GM23338 (cell line): ENCODE results near the gene GPN3. TPM values are rescaled to one million over a fixed set of nuclear protein-coding genes. Genes with fewer than 3 reads are reported as not detected.

Source experiments
- ATAC-seq: fragments of 200-7000 bp; cut with Tn5 transposase; 3 replicates; pipeline ENCODE4 v1.9.1; 2020
- DNase-seq: peaks from one replicate; pipeline ENCODE4 v3.0.0-alpha.2; 2015; ENCODE audit warnings: low spot score
- H2AFZ ChIP-seq: fragments of 200-600 bp; sonication (generic); 2 replicates; pipeline ENCODE4 v1.8.0; 2016; ENCODE audit warnings: antibody characterized with exemption, mild to moderate bottlenecking, moderate library complexity
- H3F3A ChIP-seq: fragments of 200-600 bp; sonication (generic); replicated peaks from 2 replicates; pipeline ENCODE4 v1.8.0; 2017; ENCODE audit warnings: antibody characterized with exemption, mixed run types, low read depth
- H3K27ac ChIP-seq: fragments of 200-600 bp; sonication (generic); 2 replicates; pipeline ENCODE4 v1.6.1; 2016; ENCODE audit warnings: low read depth
- H3K27me3 ChIP-seq: fragments of 200-600 bp; sonication (generic); 2 replicates; pipeline ENCODE4 v1.8.0; 2016; ENCODE audit warnings: mild to moderate bottlenecking, mixed run types, moderate library complexity; ENCODE audit not compliant: insufficient read depth
- H3K36me3 ChIP-seq: fragments of 200-600 bp; sonication (generic); 2 replicates; pipeline ENCODE4 v1.8.0; 2016; ENCODE audit warnings: mild to moderate bottlenecking; ENCODE audit not compliant: insufficient read depth
- H3K4me1 ChIP-seq: fragments of 200-600 bp; sonication (generic); 2 replicates; pipeline ENCODE4 v1.8.0; 2016; ENCODE audit warnings: mild to moderate bottlenecking, moderate library complexity; ENCODE audit not compliant: insufficient read depth
- H3K4me2 ChIP-seq: fragments of 200-600 bp; sonication (generic); 2 replicates; pipeline ENCODE4 v1.7.1; 2017; ENCODE audit warnings: mixed run types
- H3K4me3 ChIP-seq: fragments of 200-600 bp; sonication (generic); 2 replicates; pipeline ENCODE4 v1.6.1; 2016; ENCODE audit warnings: mixed run types
- H3K79me2 ChIP-seq: fragments of 200-600 bp; sonication (generic); replicated peaks from 2 replicates; pipeline ENCODE4 v1.8.0; 2017; ENCODE audit warnings: mild to moderate bottlenecking; ENCODE audit not compliant: insufficient read depth
- H3K9me2 ChIP-seq: fragments of 200-600 bp; sonication (generic); 2 replicates; pipeline ENCODE4 v1.8.0; 2017; ENCODE audit not compliant: insufficient read depth
- H4K20me1 ChIP-seq: fragments of 200-600 bp; sonication (generic); replicated peaks from 2 replicates; pipeline ENCODE4 v1.8.0; 2017; ENCODE audit warnings: mild to moderate bottlenecking; ENCODE audit not compliant: insufficient read depth
- H3K27ac Mint-ChIP-seq: 2 replicates; pipeline ENCODE4 v1.8.0; 2020; ENCODE audit warnings: inconsistent platforms, mild to moderate bottlenecking, moderate library complexity, mixed read lengths
- H3K27me3 Mint-ChIP-seq: 3 replicates; pipeline ENCODE4 v1.8.0; 2022; ENCODE audit warnings: low read depth, mild to moderate bottlenecking, moderate library complexity, mixed read lengths, inconsistent platforms; ENCODE audit not compliant: insufficient read depth, poor library complexity
- H3K36me3 Mint-ChIP-seq: 3 replicates; pipeline ENCODE4 v1.8.0; 2021; ENCODE audit warnings: low read depth, mild to moderate bottlenecking, inconsistent platforms, moderate library complexity, mixed read lengths
- H3K4me1 Mint-ChIP-seq: 3 replicates; pipeline ENCODE4 v1.8.0; 2020; ENCODE audit warnings: mild to moderate bottlenecking, inconsistent platforms, mixed read lengths
- H3K4me3 Mint-ChIP-seq: 3 replicates; pipeline ENCODE4 v1.8.0; 2021; ENCODE audit warnings: moderate library complexity, mild to moderate bottlenecking, inconsistent platforms, mixed read lengths
- H3K9me3 Mint-ChIP-seq: 3 replicates; pipeline ENCODE4 v1.8.0; 2020; ENCODE audit warnings: moderate library complexity, mild to moderate bottlenecking, inconsistent platforms, mixed read lengths
- CREB1 ChIP-seq: fragments of 250-450 bp; sonication (Bioruptor Pico); IDR thresholded peaks from 2 replicates; pipeline ENCODE4 v1.5.0; 2020; ENCODE audit warnings: low read depth, mild to moderate bottlenecking, moderate library complexity
- ETS1 ChIP-seq: IDR thresholded peaks from 2 replicates; pipeline ENCODE4 v1.6.1; 2016; ENCODE audit warnings: antibody characterized with exemption
- EZH2 ChIP-seq: fragments of 200-600 bp; sonication (generic); IDR thresholded peaks from one replicate; pipeline ENCODE4 v1.8.0; 2017; ENCODE audit warnings: antibody characterized with exemption, mild to moderate bottlenecking, low read depth; ENCODE audit not compliant: unreplicated experiment
- EZH2phosphoT487 ChIP-seq: fragments of 200-600 bp; sonication (generic); IDR thresholded peaks from one replicate; pipeline ENCODE4 v1.8.1; 2018; ENCODE audit warnings: antibody characterized with exemption; ENCODE audit not compliant: unreplicated experiment
- JUNB ChIP-seq: IDR thresholded peaks from one replicate; pipeline ENCODE4 v1.6.1; 2016; ENCODE audit warnings: antibody characterized with exemption; ENCODE audit not compliant: unreplicated experiment
- NANOG ChIP-seq: IDR thresholded peaks from 2 replicates; pipeline ENCODE4 v1.6.1; 2016; ENCODE audit warnings: antibody characterized with exemption, borderline replicate concordance
- POLR2AphosphoS5 ChIP-seq: IDR thresholded peaks from 2 replicates; pipeline ENCODE4 v1.6.1; 2016; ENCODE audit warnings: antibody characterized with exemption, low read depth
- ZNF114 ChIP-seq: fragments of 250-450 bp; sonication (Bioruptor Pico); IDR thresholded peaks from 2 replicates; pipeline ENCODE4 v1.5.0; 2020; ENCODE audit warnings: mild to moderate bottlenecking, moderate library complexity
- ZNF462 ChIP-seq: fragments of 250-450 bp; sonication (Bioruptor Pico); IDR thresholded peaks from 2 replicates; pipeline ENCODE4 v1.5.0; 2020; ENCODE audit warnings: mild to moderate bottlenecking, moderate library complexity
- polyA plus RNA-seq: library from polyadenylated mRNA; unstranded; fragments of >200 nt; fragmentation: Nextera tagmentation; extraction: Ambion mirVana; gene quantifications from 2 replicates; pipeline ENCODE4 v1.2.1, GENCODE V29; 2016
- total RNA-seq: library from RNA; depleted of rRNA; stranded (reverse); fragments of >200 nt; shearing (Covaris generic); gene quantifications from 2 replicates; pipeline ENCODE4 v1.2.3, GENCODE V29; 2014

GPN3 gene
- total and polyA plus RNA-seq, 2 experiments from 2014 or later, result 45.0 to 108 TPM

- H3K9me3 Mint-ChIP-seq, result no peaks in the 10 kb centered on the region; the same call in 1 of the 3 replicates
- peak; percentile 82 for ATAC-seq
- peak overlapping the region; percentile 99 for H3K4me3 Mint-ChIP-seq
- Histone ChIP-seq H3K27ac (peak overlapping the region; percentile 92), H3F3A (peaks cover 6% of the 10 kb centered on the region; the same call in 1 of the 2 replicates), H3K9me2 (no peaks in the 10 kb centered on the region), H3K79me2 (peaks cover 43% of the 10 kb centered on the region), H3K4me2 (peak overlapping the region; percentile 68), H2AFZ (peak overlapping the region; percentile 93), H3K4me1 (0 out of 2 replicates have a peak, but pooled peaks cover 6% of the 10 kb centered on the region), H3K36me3 (peaks cover 13% of the 10 kb centered on the region), H3K4me3 (peak overlapping the region; percentile 70), H4K20me1 (peaks cover 20% of the 10 kb centered on the region), H3K27me3 (no peaks in the 10 kb centered on the region)
- H3K4me1 Mint-ChIP-seq, result peaks cover 8% of the 10 kb centered on the region
- H3K27ac Mint-ChIP-seq, result peak overlapping the region; percentile 100
- peaks cover 38% of the 10 kb centered on the region for H3K36me3 Mint-ChIP-seq
- peak; percentile 90 for DNase-seq
- TF ChIP-seq ETS1 (no peak), CREB1 (CRISPR knock-in tag) (no peak), POLR2AphosphoS5 (peak; percentile 44; the same call in 1 of the 2 replicates)
- peaks cover 6% of the 10 kb centered on the region for H3K27me3 Mint-ChIP-seq
Measured at GRCh38 chr12:110403976-110404682, 63.9 kb downstream of the GPN3 start.

GRCh38 chr12:110403146-110403975, 64.7 kb downstream of the GPN3 start, which contains the start of gene ANAPC7:
Gene ANAPC7, minus strand, starts transcription at chr12:110403708. Its CDS starts 81 bp downstream, at chr12:110403627.
- H3K4me2 ChIP-seq, result peak within 1 kb of the TSS; percentile 68
- peak within 1 kb of the TSS; percentile 99 for H3K4me3 Mint-ChIP-seq
- H3K27ac Mint-ChIP-seq, result peak within 1 kb of the TSS; percentile 100
- H3K36me3 ChIP-seq, result peaks cover 13% of the 10 kb centered on the region
- peak; percentile 92 for ATAC-seq
- peaks cover 41% of the 10 kb centered on the region for H3K36me3 Mint-ChIP-seq
- 0 out of 2 replicates have a peak, but pooled peaks cover 6% of the 10 kb centered on the region for H3K4me1 ChIP-seq
- H3F3A ChIP-seq, result peaks cover 6% of the 10 kb centered on the region; the same call in 1 of the 2 replicates
- H3K9me2 ChIP-seq, result no peaks in the 10 kb centered on the region
- H3K79me2 ChIP-seq, result peaks cover 51% of the 10 kb centered on the region
- H2AFZ ChIP-seq, result peak within 1 kb of the TSS; percentile 93
- peaks cover 8% of the 10 kb centered on the region for H3K4me1 Mint-ChIP-seq
- H3K9me3 Mint-ChIP-seq, result no peaks in the 10 kb centered on the region; the same call in 1 of the 3 replicates
- DNase-seq, result peak; percentile 95
- H4K20me1 ChIP-seq, result peaks cover 24% of the 10 kb centered on the region
- H3K27ac ChIP-seq, result peak within 1 kb of the TSS; percentile 92
- peak within 1 kb of the TSS; percentile 70 for H3K4me3 ChIP-seq
- no peaks in the 10 kb centered on the region for H3K27me3 ChIP-seq
- H3K27me3 Mint-ChIP-seq, result peaks cover 6% of the 10 kb centered on the region
- TF ChIP-seq ZNF462 (no peak), ZNF114 (no peak), CREB1 (CRISPR knock-in tag) (no peak), ETS1 (peak; percentile 25; the same call in 1 of the 2 replicates), JUNB (no peak), EZH2 (no peak), EZH2phosphoT487 (no peak), POLR2AphosphoS5 (peak; percentile 74), NANOG (no peak)
